ENCODE results near the gene GTSE1.

GRCh38 chr22:46247443-46247975 is 49.2 kb upstream of the GTSE1 start:
- TF ChIP-seq POLR2AphosphoS5 (IDR thresholded peaks at IDR 0.05) = no peak
- TF ChIP-seq, protein P1, sequence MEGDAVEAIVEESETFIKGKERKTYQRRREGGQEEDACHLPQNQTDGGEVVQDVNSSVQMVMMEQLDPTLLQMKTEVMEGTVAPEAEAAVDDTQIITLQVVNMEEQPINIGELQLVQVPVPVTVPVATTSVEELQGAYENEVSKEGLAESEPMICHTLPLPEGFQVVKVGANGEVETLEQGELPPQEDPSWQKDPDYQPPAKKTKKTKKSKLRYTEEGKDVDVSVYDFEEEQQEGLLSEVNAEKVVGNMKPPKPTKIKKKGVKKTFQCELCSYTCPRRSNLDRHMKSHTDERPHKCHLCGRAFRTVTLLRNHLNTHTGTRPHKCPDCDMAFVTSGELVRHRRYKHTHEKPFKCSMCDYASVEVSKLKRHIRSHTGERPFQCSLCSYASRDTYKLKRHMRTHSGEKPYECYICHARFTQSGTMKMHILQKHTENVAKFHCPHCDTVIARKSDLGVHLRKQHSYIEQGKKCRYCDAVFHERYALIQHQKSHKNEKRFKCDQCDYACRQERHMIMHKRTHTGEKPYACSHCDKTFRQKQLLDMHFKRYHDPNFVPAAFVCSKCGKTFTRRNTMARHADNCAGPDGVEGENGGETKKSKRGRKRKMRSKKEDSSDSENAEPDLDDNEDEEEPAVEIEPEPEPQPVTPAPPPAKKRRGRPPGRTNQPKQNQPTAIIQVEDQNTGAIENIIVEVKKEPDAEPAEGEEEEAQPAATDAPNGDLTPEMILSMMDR (IDR thresholded peaks at IDR 0.05 in 8 of 11, conservative IDR thresholded peaks at IDR 0.05 in 3 of 11) = no peak
